Measurements from ENCODE around the gene MROH2A.

Gene MROH2A

DNA sequence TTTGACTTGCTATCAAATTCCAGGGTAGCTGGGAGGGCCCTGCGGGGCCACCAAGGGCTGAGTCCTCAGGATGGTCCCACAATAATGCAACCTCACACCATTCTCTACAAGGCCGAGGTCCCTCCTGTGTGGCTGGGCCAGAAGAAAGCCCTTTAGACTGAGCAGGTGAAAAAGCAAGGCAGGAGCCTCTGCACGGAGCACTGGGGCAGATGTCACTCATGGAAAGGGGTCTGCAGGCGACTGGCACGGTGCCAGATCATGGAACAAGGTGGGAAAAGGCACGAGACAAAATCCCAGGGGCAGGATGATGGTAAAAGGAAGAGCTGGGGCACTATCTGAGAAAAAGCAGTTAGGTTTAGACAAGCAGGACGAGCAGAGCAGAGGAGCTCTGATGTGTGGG, 60.1 kb downstream of the MROH2A start:
- TF ChIP-seq, protein P1, sequence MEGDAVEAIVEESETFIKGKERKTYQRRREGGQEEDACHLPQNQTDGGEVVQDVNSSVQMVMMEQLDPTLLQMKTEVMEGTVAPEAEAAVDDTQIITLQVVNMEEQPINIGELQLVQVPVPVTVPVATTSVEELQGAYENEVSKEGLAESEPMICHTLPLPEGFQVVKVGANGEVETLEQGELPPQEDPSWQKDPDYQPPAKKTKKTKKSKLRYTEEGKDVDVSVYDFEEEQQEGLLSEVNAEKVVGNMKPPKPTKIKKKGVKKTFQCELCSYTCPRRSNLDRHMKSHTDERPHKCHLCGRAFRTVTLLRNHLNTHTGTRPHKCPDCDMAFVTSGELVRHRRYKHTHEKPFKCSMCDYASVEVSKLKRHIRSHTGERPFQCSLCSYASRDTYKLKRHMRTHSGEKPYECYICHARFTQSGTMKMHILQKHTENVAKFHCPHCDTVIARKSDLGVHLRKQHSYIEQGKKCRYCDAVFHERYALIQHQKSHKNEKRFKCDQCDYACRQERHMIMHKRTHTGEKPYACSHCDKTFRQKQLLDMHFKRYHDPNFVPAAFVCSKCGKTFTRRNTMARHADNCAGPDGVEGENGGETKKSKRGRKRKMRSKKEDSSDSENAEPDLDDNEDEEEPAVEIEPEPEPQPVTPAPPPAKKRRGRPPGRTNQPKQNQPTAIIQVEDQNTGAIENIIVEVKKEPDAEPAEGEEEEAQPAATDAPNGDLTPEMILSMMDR (IDR thresholded peaks at IDR 0.05) = no peak
- Mint-ChIP-seq H3K27me3 (ENCODE audit: low read depth, poor library complexity) (no peaks in the 10 kb centered on the region), H3K36me3 (ENCODE audit: low read depth) (peaks cover 84% of the 10 kb centered on the region), H3K27ac (peak overlapping the region; percentile 23), H3K4me1 (peaks cover 35% of the 10 kb centered on the region), H3K9me3 (no peaks in the 10 kb centered on the region), H3K4me3 (no peak overlapping the region)
- DNase-seq = no peak

- TF ChIP-seq, protein P1 (IDR thresholded peaks at IDR 0.05) = no peak
- Mint-ChIP-seq H3K9me3 (no peaks in the 10 kb centered on the region), H3K4me3 (peak overlapping the region; percentile 26), H3K36me3 (ENCODE audit: low read depth) (peaks cover 91% of the 10 kb centered on the region), H3K4me1 (peaks cover 33% of the 10 kb centered on the region), H3K27ac (peak overlapping the region; percentile 23), H3K27me3 (ENCODE audit: low read depth, poor library complexity) (peaks cover 3% of the 10 kb centered on the region)
- DNase-seq = no peak
Observed at GRCh38 chr2:233838726-233839446, 60.8 kb downstream of the MROH2A start.

DNA sequence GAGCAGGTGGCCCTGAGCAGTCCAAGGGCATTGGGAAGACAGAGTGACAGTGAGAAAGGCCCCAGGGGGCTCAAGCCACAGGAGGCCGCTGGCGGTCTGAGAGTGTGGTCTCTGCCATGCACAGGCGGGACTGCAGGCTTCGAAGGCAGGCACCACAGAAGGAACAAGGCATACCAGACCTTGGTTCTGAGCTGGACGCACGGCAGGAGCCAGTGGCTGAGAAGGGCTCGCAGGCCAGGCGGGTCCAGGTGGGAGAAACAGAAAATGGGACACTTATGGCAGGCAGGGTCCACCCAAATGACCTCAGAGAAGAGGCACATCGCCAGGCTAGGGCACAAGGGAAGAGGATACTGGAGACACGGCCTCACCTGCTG, 61.3 kb downstream of the MROH2A start:
- no peak overlapping the region for H3K4me3 Mint-ChIP-seq
- H3K36me3 Mint-ChIP-seq (ENCODE audit: low read depth) = peaks cover 94% of the 10 kb centered on the region
- no peak for DNase-seq
- H3K27ac Mint-ChIP-seq = no peak overlapping the region
- TF ChIP-seq, protein P1 (IDR thresholded peaks at IDR 0.05) = no peak
- no peaks in the 10 kb centered on the region for H3K9me3 Mint-ChIP-seq
- peaks cover 3% of the 10 kb centered on the region for H3K27me3 Mint-ChIP-seq (ENCODE audit: low read depth, poor library complexity)
- H3K4me1 Mint-ChIP-seq = peaks cover 33% of the 10 kb centered on the region

GRCh38 chr2:233840520-233840919, 62.4 kb downstream of the MROH2A start:
- peaks cover 33% of the 10 kb centered on the region for H3K4me1 Mint-ChIP-seq

GRCh38 chr2:233841183-233841582, 63.1 kb downstream of the MROH2A start:
- H3K27me3 Mint-ChIP-seq (ENCODE audit: low read depth, poor library complexity) = peaks cover 3% of the 10 kb centered on the region
- H3K9me3 Mint-ChIP-seq = no peaks in the 10 kb centered on the region
- no peak for DNase-seq
- TF ChIP-seq, protein P1 (IDR thresholded peaks at IDR 0.05) = no peak
- peaks cover 33% of the 10 kb centered on the region for H3K4me1 Mint-ChIP-seq
- peaks cover 89% of the 10 kb centered on the region for H3K36me3 Mint-ChIP-seq (ENCODE audit: low read depth)
- H3K4me3 Mint-ChIP-seq = no peak overlapping the region
- no peak overlapping the region for H3K27ac Mint-ChIP-seq

More at GRCh38 chr2:233840520-233840919, 62.4 kb downstream of the MROH2A start:
- no peaks in the 10 kb centered on the region for H3K9me3 Mint-ChIP-seq
- peaks cover 88% of the 10 kb centered on the region for H3K36me3 Mint-ChIP-seq (ENCODE audit: low read depth)
- TF ChIP-seq, protein P1 (IDR thresholded peaks at IDR 0.05) = no peak
- no peak overlapping the region for H3K4me3 Mint-ChIP-seq
- no peak overlapping the region for H3K27ac Mint-ChIP-seq
- no peak for DNase-seq
- H3K27me3 Mint-ChIP-seq (ENCODE audit: low read depth, poor library complexity) = peaks cover 3% of the 10 kb centered on the region
